GM18858 (cell line): ENCODE measurements around the gene TRANK1.
A peak's percentile ranks its signal among the peaks of the same experiment; 100 is the strongest.
"Not testable (repeated sequence)": the region's sequence is repeated elsewhere in the genome, so short reads cannot be mapped to it uniquely, and the experiment has no call there.

ENCODE experiments used
- ATAC-seq: cut with Tn5 transposase; IDR thresholded peaks from one replicate; pipeline ENCODE4 v1.9.1; 2021; ENCODE audit not compliant: unreplicated experiment

The TRANK1 gene

DNA sequence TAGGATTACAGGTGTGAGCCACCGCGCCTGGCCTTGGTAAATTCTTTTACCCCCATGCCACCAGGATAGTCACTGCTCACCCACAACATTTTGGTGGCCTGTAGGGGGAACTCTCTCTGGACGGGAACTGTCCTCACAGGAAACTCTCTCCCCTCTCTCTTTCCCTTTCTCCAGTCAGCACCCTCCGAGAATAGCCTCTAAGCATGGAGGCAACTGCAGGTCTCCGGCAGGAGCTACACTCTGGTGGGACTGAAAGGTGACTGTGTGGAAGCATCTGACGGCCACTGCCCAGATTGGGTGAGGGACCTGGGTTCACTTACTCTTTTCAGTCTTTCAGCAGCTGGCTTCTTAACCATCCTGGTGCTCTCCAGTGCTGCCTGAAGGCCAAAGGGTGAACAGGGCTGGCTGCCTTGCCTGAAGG is 21.3 kb downstream of the TRANK1 start:
- no peak for ATAC-seq

DNA sequence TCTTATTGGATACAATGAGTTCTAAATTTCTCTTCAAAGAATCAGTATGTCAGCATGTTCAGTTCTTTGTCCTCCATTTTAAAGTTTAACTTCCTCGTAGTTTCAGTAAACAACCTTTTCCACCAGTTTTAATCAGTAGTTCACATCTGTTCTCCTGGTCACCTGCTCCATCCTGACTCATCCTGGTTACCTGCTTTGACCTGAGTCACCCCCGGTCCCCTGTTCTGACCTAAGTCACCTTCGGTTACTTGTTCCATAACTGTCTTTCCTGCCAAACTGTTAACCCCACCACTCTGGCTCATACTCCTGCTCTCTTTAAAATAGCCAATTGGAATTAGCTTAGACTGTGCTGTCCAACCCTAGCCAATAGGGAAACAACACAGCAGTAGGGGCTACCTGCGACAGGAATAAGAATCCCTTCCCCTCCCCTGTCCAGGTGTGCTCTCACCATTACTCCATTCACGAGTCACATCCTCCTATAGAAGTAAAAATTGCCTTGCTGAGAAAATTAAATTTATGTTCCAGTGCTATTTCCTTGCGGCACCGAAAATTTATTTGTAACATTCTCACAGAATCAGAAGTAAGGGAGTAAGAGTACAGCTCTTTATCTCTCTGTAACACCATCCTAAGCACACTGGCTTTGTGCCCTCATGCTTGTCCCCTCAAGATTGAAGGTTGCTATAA is 23.8 kb downstream of the TRANK1 start:
- ATAC-seq, result no peak

DNA sequence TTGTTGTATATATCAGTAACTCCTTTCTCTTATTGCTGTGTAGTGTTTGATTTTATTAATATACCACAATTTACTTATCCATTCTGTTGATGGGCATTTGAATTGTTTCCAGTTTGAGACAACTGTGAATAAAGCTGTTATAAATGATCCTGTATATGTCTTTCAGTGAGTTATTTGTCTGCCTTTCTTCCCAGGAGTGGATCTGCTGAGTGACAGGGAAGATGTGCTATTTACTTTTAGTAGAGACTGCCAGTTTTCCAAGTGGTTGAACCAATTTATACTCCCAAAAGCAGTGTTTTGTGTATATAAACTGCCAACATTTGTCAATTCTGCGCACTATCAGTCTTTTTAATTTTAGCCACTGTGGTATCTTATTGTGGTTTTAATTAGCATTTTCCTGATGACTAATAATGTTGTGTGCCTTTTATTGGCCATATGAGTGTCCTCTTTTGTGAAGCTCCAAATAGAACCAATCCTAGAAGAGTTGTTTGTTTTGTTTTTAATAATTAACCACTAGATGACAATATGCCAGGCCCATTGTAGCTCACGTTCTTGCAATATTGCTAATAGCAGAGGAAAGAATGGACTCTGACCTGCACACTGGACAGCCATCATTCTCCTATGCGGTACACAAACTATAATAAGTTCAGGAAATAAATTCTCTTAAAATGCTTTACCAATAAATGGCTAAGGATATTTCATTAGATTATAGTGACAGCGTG is 25.3 kb downstream of the TRANK1 start:
- no peak for ATAC-seq

DNA sequence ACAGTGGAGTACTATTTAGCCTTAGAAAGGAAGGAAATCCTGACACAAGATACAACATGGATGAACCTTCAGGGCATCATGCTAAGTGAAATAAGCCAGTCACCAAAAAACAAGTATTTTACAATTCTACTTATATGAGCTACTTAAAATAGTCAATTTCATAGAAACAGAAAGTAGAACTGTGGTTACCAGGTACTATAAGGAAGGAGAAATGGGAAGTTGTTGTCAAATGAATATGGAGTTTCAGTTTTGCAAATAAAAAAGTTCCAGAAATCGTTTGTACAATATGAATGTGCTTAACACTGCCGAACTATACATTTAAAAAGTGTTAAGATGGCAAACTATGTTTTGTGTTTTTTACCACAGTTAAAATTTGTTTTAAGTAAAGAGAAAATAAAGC is 26.8 kb downstream of the TRANK1 start:
- ATAC-seq, result peak; percentile 94

DNA sequence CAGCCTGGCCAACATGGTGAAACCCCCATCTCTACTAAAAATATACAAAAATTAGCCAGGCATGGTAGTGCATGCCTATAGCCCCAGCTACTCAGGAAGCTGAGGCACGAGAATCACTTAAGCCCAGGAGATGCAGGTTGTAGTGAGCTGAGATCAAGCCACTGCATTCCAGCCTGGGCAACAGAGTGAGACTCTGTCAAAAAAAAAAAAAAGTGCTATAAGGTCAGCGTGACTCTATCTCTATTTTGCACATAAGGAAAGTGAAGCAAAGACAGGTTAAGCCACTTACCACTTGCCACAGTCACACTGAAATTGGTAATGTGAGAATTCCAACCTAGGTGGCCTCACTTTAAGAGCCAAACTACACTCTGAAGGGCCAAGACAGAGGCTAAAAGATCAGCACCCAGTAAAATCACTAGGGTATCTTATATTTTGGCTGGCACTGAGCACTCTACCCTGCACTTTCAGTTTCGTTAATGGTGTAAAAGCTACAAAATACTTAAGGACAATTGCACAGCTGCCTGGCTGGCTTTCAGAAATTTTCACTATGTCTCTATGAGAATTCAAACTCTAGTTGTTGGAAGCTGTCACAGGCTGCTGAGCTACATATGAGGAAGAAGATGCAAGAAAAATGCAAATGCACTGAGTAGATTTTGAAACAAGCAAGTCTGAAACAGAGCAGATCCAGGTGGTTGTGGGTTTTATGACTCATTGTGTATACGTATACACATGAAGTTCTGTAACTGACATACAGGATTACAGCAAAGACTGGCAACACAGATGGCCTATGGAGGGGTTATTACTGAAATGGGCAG is 32.7 kb downstream of the TRANK1 start:
- ATAC-seq, result peak; percentile 98

DNA sequence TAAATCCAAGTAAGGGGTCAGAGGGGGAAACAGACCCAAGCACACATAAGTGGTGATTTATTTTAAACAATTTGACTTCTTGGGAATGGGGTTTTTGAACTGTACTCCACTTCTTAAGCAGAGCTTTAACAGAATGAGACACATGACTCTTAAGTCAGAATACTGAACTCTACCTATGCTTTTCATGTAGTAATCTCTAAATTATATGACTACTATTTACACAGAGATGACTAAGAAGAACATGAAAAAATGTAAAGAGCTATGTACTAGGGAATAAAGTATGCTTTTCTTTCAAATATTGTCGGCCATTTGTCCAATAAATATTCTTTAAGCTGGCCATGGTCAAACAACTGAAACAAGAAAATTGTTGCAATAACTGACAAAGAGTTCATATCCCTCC is 35.2 kb downstream of the TRANK1 start:
- no peak for ATAC-seq

DNA sequence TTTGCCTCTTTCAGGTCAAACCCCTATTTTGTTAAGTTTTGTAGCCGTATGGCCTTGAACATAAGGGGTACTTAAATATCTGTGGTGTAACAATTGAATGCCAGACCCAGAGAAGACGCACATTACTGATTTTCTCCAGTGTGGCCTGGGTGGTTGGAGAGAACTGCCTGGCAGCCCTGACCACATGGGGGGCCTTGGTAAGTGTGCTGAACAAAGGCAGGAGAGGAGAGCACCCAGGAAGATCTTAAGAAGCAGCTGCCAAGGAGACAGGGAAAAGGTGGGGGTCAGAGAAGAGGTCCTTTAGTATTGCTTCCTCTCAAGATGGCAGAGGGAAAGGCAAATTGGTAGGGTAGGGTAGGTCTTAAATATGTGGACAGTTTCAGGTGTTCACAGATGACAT is 35.7 kb downstream of the TRANK1 start:
- no peak for ATAC-seq

DNA sequence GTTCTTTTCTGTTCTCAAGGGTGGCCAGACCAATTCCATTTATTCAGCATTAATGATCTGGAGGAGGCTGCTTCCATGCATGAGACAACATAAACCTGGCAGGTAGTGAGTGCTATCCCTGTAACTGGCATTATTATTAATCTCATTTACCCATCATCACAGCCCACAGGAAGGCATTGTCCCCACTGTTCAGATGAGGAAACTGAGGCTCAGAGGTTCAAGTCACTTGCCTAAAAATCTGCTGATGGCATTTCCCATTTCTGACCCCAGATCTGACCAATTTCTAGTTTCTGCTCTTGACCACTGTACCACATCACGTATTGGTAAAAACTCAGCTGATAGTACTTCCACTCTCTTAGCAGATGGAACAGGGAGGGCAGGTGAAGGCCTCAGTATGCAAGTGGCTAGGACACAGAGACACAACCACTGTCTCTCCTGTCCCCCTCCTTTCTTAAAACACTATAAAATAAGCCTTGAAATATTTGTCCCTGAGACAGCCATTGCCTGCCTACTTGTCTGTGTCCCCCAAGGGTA is 36.1 kb downstream of the TRANK1 start:
- ATAC-seq, result no peak

DNA sequence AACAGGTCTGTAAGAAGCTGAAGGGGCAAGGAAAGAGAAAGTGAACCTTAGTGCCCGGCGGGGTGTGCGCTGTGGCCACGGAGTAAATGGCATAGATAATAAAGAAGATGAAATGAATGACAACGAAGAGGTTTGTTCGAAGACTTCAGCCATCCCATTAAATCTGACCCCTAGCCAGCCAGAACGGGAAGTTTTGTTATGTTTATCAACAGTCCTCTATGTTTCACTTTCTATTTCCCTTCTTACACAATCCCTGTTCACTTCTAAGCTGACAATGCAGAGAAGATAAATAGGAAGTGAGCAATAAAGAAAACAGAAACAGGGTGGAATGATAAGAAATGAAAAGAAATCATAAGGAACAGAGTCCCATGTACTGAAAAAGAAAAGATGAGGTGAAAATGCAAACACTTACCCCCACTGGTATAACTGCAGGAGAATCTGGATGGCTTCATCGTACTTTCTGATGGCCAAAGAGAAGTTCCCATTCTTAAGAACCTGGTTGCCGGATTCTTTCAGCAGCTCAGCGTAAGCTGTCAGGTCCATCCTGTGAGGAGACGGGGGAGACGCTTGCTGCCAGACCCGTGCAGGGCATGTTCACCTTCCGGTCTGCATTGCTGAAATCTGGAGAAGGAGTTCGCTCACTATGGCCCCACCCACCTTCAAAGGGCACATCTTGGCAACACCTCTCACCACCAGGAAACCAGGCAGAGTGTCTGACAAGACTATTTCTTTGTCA is 36.8 kb downstream of the TRANK1 start:
- ATAC-seq, result no peak

DNA sequence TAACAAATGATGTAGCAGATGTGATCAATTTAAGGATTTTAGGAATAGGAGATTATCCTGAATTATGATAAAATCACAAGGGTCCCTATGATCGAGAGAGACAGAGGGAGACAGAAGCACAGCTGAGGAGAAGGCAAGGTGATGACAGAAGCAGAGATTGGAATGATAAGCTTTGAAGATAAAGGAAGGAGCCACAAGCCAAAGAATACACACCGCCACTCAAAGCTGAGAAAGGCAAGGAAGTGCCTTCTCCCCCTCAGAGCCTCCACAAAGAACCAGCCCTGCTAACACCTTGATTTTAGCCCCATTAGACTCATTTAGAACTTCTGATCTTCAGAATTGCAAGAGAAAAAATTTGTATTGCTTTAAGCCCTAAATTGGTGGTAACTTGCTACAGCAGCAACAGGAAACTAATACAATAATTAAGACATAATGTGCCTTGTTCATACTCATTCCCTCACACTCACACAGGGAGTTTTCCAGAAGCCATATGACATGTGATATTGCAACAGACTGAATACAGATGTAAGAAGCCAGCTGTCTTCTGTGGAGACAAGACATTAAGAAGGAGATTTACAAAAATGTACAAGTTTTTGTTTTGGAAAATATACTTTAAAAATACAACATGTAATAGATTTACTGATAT is 38.2 kb downstream of the TRANK1 start:
- no peak for ATAC-seq

DNA sequence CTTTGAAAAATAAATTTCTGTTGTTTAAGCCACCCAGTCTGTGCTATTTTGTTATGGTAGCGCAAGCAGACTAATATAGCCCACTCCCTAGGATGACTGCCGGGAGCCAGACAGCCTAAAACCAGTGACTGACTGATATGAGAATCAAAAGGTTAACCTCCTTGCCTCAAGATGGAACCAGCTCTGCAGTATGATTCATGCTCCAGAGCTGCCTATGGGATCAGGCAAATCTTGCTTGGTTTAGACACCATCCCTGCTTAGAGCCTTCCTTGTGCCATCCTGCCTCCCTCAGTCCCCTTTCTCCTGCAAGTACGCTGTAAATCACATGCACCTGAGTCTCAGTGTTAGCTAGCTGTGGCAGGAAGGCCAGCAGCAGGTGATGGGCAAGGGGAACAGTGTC is 39.3 kb downstream of the TRANK1 start:
- ATAC-seq, result no peak

DNA sequence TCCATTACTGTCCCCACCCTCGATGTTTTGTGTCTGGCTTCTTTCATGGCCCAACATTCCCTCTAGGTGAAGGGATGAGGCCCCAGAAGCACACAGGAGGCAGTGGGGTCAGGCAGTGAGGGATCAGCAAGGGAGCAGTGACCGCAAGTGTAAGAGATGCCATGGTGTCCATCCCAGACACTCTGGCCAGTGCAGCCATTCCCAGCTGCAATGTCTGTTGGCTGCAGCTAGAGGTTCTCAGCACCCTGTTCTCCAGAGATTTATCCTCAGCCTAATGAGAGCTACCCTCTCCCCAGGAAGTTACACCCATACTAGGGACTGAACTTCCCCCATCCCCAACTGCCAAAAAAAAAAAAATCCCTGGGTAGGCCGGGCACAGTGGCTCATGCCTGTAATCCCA is 40.2 kb downstream of the TRANK1 start:
- ATAC-seq, result no peak

DNA sequence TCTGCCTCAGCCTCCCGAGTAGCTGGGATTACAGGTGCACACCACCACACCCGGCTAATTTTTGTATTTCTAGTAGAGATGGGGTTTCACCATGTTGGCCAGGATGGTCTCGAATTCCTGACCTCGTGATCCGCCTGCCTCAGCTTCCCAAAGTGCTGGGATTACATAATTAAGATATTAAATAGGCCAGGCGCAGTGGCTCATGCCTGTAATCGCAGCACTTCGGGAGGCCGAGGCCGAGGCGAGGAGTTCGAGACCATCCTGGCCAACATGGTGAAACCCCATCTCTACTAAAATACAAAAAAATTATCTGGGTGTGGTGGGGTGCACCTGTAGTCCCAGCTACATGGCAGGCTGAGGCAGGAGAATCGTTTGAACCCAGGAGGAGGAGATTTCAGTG is 40.8 kb downstream of the TRANK1 start:
- not testable (repeated sequence) for ATAC-seq

DNA sequence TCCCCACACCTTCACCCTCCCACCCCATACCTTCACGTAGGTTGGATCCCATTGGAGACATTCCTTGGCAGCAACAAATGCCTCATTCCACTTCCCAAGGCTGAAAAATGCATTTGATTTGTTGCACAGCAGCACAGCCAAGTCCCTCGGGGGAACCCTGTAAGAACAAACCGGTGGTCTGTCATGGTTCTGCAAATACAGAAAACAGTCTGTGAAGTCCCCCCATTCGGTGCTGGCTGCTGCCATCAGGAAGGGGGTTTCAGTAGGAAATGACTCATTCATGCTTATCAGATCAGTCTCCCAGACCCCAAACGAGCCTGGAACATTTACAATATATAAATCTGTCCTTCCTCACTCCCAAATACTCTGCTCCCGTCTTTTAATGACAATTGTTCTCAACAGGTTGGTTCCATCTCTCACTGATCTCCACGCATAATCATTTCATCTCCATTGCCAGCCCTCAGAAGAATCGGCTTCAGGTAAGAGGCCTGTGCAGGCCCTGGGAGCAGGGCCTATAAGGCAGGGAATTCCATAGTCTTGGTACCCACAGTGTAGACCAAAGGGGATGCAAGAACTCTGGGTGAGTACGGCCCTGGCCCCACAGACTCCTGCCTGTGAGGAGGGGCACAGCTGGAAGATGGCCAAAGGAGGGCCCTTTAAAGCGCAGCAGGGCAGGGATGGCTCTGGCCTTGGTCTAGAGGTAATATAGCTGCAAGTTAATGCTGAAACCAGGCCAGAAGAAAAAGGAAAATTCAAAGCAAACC is 41.6 kb downstream of the TRANK1 start:
- no peak for ATAC-seq

DNA sequence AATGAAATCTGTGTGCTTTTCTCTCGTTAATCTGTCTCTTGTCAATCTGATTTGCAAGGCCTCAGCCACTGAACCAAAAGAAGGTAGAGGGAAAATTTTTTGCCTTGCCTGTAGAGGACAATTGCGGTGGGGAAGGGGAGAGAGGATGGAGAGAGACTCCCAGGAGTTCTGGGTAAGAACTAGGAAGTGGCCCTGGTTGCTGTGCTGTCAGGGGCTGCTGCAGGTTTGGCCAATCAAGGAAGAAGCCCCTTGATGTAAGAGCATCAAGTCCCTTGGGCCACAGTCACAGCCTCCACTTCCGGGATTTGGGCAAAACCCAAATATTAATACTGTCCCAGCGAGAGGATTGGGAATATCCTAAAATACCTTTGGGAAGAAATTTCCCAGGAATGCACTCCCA is 43.3 kb downstream of the TRANK1 start:
- ATAC-seq, result no peak

DNA sequence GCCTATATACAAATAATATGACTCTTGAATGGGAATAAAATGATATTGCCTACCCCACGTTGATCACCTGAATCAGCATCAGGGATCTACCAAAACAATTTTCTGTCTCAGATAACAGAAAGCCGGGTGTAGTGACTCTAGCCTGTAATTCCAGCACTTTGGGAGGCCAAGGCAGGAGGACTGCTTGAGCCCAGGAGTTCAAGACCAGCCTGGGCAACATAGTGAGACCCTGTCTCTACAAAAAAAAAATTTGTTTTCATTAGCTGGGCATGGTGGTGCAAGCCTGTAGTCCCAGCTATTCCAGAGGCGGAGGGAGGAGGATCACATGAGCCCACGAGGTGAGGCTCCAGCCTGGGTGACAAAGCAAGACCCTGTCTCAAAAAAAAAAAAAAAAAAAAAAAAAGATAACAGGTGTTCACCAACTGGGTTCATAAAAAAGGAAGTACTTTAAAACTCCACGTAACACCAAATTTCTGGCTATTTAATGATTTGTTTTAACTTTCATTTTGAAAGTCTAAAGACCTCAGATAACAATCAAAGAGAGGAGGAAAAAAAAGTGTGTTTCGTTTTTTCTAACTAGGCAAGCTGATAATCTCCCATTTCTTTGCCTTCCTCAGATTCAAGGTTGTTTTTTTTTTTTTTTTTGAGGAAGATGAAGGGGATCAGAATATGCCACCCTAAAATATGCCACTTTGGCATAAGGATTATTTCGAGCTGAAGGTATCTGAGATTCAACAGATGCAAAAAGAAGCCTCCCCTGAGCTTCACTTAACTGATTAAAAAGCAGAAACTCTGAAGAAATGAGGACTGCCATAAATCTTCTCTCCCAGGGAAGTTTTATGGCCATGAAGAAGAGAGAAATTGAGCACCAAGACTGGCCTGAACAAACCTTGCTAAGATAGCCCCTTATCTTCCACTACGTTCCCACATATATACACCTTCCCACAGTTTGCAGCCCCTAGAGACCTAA is 44.1 kb downstream of the TRANK1 start:
- no peak for ATAC-seq

DNA sequence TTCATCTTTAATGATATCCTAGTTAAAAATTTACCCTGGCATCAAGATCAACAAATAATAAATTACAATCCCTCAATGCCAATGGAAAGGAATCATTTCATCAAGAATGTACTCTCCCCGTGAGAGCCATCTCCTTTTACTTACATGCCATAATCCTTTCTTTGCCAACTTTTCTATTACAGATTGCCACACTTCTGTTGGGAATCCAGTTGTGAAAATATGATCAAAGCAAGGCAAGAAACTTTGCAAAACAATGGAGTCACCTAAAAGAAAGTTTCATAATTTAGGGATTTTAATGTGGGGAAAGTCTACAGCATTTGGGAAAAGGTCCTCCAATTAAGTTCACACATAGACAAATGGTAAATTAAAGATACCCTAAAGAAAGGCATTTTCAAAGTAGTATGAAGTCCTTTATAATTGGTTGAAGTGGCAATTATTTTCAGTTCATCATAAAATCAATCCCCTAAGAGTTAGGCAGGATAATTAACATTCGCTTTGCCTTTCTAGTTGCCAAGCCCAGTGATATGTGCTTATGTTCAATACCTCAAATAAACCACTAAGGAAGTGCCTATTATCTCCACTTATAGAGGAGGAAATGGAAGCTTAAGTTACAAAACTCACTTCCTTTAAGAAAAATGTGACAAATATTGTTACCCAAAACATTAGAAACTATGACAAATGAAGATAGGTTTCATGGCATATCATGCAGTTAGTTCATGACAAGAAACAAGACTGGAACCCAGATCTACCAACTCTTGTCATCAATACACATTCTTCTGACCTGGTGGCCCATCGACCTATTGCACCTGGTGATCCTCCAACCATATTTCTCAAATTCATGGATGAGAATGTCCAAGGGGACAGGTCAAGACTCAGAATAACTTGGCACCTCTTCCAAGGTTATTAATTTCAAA is 49.1 kb downstream of the TRANK1 start:
- ATAC-seq, result no peak

DNA sequence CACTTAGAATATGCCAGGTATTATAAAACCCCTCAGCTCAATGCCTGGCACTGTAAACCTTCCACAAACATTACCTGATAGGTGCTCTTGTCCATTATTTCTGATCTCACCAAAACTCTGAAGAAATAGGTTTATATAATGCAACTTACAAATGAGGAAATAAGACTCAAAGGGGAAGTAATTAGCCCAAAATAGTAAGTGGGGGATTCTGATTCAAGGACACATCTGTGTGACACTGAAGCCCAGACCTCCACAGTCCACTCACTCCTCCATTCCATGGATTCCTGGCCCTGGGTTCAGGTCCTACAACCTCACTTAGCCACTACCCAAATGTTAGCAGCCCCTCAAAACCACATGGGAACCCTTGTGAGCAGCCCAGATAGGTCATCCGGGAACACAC is 49.9 kb downstream of the TRANK1 start:
- ATAC-seq, result no peak
